HG02884 (cell line): ENCODE measurements around the gene MTMR12.
A peak's percentile ranks its signal among the peaks of the same experiment; 100 is the strongest.
"Not testable (repeated sequence)": the region's sequence is repeated elsewhere in the genome, so short reads cannot be mapped to it uniquely, and the experiment has no call there.

ENCODE experiments used
- ATAC-seq: cut with Tn5 transposase; IDR thresholded peaks from one replicate; pipeline ENCODE4 v1.9.1; 2021; ENCODE audit warnings: mild to moderate bottlenecking, moderate library complexity; ENCODE audit not compliant: unreplicated experiment

MTMR12 gene

DNA sequence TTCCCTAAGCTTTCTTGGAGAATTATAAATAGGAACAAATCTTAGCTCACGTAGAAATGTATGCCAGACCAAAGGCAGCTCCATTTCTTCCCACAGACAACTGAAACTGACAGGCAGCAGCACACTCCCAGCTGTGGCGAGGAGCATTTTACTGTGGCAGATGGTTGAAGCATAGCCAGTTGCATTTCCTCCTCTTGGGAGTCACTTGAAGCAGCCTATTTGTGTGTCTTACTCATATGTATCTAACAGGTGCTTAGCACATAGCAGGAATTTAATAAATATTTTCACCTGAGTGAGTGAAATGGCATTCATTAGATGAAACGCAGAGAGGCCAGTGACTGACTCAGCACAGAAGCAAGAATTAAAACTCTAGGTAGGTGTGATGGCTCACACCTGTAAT, 12.3 kb upstream of the MTMR12 start:
- ATAC-seq = peak; percentile 67

DNA sequence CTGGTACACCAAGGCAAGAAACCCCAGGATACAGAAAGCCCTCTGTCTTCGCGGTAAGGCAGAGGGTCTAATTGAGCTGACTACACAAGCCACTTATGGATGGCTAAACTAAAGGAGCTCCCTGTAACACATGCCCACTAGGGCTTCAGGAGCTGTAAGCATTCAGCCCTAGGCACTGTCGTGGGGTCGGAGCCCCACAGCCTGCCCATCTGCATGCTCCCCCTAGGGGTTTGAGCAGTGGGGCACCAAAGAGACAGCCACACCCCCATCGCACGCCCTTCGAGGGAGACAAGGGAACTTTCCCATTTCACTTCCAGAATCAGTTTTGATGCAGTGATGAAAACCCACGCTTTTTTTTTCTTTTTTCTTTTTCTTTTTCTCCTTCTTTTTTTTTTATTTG, 11.0 kb upstream of the MTMR12 start:
- ATAC-seq = no peak

DNA sequence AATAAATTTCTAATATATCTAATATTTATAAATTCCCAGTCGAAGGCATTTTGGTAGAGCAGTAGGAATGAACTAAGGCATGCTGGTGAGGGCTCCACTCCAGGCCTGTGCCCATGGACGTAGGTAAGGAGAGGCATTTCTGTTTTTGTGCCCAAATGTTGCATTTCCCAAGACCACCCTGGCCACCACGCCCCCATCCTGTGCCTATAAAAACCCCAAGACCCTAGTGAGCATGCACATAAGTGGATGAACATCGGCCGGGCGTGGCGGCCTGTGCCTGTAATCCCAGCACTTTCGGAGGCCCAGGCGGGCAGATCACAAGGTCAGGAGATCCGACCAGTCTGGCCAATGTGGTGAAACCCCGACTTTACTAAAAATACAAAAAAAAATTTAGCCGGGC, 10.1 kb upstream of the MTMR12 start:
- ATAC-seq = no peak

DNA sequence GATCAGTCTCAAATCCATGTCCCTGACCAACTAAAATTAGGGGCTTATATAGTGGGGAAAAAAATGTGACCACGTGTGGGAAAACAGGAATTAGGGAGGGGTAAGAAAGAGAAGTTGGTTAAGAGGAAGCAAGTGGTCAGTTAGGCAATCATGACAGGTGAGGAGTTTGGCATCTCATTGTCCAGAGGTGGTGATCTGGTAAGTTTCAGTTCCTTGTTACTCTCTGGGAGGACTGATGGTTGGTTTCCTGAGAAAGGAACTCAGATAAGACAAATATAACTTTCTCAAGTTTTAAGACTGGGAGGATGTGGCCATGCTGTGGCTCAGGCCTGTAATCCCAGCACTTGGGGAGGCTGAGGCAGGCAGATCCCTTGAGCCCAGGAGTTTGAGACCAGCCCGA, 9.0 kb upstream of the MTMR12 start:
- not testable (repeated sequence) for ATAC-seq

DNA sequence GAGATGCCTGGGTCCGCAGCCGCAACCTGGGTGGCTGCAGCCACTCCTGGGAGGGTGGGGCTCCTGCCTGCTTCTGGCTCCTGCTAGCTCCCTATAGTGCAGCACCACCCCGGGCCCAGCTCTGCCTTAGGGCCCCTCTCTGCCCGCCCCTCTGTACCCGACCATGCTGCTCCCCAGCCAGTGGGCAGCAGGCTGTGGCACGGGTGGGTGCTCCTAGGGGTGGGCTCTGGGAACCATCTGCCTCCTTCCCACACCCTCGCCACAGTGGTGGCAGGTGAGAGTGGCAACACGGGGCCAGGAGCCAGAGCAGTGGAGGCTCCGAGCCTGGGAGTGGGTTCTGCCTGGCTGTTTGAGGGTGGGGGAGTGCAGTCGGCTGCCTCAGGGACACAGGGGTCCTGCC, 7.8 kb upstream of the MTMR12 start:
- no peak for ATAC-seq

DNA sequence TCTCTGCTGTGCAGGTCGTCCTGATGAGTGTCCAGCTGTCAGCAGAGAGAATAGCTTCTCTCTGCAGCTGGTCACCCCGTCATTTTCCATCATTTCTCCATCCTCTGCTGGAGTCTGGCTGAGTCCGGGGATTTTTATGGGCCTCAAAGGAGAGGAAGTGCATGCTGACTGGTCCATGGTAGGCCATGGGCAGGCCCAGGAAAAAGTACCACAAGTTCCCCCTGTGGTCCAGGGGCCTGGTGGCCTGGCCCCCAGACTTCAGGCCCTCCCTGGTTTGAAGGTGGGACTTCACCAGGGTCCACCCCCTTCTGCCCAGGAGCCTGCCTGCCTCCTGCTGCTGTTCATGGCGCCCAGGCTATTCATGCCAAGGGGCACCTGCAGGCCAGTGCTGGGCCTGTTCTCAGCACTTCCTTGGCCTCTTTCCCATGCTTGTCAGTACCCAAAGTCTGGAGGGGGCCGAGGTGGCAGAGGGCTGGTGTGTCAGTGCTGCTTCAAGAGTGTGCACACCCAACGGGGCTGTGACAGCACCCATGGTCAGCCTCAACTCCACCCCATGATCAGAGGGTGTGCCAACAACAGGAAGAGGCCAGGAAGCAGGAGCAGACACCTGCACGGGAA, 7.3 kb upstream of the MTMR12 start:
- no peak for ATAC-seq

DNA sequence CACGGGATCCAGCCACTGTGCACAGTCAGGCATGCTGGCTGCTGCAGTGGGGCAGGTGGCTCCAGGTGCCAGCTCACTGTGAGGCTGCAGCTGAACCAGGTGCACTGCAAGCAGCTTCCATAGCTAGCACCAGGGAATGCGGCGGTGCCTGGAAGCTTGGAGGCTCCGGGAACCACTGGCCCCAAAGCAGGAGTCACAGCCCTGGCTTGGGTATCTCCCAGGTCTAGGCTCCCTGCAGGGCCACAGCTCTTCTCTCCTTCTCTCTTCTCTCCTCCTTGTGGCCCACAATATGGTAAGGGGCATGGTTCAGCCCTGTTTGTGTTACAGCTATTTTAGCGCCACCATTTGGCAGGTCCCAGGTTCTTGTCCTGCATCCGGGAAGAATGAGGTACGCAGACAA, 6.7 kb upstream of the MTMR12 start:
- ATAC-seq = no peak

DNA sequence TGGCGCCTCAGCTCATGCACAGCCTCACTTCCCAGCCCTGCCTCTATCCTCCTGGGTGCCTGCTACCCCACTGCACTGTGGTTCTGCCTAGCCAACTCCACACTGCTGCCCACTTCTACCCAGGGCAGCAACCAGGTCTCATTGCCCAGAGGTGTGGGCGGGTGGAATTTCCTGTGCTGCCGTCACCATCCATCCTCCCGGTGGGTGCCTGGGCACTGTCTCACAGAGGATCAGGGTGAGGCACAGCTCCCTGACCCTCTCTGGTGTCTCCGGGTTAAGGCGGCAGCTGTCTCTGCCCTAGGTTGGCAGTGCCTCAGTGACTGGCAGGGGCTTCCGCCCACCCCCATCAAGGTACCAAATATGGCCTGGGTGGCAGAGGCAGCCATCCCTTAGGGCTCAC, 4.3 kb upstream of the MTMR12 start:
- no peak for ATAC-seq

DNA sequence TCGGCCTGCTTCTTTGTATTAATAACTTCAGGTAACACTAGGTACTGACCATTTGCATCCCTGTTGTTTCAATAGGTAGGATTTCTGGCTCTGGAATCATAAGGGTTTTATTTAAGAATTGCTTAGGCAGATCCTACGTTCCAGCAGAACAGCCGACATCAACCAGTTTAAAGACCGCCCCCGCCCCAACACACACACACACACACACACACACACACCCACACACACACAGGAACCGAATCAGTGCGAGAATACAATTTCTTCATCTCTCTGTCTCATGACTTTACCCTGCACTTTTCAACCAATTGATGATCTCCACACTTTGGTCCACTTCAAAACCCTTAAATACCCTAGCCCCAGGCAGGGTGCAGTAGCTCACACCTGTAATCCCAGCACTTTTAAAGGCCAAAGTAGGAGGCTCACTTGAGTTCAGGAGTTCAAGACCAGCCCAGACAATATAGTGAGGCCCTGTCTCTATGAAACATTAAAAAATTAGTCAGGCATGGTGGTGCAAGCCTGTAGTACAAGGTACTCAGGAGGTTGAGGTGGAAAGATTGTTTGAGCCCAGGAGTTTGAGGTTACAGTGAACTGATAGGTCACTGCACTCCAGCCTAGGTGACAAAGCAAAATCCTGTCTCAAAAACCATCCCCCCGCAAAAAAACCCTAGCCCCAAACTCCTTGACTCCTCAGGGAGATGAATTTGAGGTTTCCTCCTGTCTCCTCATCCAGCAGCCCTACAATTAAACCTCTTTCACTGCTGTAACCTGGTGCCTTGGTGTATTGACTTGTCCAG, 2.7 kb upstream of the MTMR12 start:
- no peak for ATAC-seq

DNA sequence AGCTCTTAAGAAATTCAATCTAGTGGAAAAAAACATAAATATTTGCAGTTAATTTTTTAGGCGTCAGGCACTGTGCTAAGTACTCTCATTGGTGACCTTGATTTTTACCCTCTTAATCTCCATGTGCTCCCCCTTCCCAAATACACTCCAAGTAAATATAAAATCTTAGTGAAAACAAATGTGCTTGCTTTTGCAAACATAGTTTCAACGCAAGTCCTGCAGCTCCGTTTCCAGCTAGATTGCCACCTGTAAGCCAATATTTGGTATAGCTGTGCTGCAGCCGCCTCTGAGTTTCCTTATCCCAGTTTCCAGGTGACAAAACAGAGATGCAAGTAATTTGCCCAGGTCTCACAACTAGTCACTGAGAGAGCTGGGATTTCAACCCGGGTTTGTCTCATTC, 1.9 kb upstream of the MTMR12 start:
- ATAC-seq = no peak

DNA sequence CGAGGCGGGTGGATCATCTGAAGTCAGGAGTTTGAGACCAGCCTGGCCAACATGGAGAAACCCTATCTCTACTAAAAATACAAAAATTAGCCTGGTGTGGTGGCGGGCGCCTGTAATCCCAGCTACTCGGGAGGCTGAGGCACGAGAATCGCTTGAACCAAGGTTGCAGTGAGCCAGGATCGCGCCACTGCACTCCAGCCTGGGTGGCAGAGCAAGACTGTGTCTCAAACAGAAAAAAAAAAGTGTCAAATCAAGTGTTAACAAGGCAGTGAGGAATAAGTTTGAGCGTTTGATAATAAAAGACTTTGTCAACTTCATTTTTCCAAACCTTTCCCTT, 1.4 kb upstream of the MTMR12 start:
- ATAC-seq = not testable (repeated sequence)

DNA sequence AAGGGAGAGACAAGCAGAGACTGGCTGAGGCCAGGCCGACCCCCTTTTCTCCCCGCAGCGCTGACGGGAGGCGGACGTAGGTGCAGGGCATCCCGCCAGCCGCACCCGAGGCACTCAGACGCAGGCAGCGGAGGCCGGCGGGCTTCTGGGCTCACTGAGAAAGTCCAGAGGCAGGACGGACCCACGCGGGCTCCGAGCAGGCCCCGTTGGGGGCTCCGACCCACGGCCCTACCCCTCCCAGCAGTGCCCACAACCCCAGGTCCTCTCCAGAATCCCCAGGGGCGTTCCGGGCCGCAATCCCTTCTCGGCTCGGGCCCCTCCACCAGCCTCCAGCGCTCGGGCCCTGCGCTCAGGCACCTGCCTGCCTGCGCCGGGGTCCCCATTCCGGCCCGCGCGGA, 543 bp downstream of the MTMR12 start:
- peak; percentile 24 for ATAC-seq

DNA sequence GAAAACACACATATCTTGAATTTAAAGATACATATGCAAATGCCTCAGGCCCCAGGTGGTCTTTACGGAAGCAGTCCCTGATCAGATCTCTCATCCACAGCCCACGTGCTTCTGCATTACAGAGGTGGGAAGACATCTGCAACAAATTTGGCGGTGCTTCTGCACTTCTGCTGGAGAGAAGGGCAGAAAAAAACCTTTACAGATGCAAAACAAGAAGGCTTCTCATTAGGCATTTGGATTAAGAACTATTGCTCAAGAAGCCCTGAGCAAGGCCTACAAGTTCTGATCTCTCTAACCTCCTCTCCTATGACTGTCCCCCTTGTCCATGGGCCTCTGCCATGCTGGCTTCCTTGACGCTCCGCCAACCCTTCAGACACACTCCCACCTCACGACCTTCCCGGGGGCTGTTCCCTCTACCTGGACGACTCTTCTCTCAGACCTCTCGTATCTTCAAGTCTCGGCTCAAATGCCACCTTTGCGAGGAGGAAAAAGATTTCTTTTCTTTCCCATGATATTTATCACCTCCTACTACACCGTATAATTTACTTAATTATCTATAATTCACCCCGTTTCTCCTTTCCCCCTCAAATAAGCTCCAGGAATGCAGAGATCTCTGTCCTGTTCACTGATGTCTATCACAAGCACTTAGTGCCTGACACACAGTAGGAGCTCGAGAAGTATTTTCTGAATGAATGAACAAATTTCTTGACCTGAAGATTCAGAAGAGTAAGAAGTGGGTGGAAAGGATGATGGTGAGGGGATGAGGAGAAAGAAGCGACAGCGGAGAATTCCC, 1.1 kb downstream of the MTMR12 start:
- ATAC-seq = no peak

DNA sequence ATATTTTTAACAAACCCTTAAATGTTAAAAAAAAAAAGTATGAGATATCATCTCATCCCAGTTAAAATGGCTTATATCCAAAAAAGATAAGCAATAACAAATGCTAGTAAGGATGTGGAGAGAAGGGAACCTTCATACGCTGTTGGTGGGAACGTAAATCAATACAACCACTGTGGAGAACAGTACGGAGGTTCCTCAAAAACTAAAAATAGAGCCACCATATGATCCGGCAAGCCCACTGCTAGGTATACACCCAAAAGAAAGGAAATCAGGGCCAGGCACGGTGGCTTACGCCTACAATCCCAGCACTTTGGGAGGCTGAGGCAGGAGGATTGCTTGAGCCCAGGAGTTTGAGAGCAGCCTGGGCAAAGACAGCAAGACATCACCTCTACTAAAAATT, 3.0 kb downstream of the MTMR12 start:
- no peak for ATAC-seq

DNA sequence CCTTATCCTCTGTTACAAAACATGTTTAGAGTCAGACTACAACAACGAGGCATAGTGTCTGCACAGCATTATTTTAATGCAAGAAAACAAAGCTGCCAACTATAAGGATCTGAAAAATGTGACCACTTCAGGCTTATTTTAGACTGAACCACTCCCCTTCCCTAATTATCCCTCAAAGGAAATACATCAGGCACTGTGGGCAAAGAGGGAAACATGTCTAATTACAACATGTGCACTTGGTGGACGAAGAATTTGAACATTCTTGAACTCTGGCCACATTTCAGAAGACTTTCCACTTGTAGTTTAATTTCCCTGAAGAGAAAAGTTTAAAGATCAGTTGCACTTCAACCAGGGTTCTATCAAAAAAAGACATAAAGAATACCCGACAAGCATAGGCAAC, 3.8 kb downstream of the MTMR12 start:
- ATAC-seq = no peak

DNA sequence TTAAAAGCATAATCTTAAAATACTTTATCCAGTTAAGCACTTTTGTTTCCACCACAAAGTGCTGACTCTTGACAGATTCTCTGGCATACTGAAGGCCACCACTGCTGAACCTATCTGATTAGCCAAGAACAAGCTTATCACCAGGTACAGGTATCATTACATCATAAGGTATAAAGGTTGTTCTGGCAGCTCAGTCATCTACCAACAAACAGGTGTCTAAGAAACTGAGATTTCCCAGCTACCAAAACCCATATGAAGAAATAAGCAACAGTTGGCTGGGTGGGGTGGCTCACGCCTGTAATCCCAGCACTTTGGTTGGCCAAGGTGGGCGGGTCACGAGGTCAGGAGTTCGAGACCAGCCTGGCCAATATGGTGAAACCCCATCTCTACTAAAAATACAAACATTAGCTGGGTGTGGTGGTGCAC, 5.0 kb downstream of the MTMR12 start:
- ATAC-seq = no peak

DNA sequence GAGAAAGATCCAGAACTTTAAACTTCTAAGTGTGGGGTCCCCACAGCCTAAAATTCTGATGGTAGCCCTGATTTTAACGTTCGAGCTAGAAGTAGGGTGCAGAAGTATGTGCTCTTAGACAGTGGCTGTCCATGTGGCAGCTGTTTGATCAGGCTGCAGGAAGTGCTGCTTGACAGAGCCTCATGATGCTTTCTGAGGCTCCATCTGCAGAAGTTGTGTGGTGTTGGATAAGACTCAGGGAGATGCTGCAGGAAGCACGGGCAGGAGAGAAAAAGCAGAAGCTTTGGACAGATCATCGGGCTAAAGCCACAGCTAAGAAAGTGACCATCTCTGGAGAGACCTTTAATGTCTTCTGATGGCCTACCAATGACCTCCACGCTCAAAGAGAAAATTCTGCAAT, 8.1 kb downstream of the MTMR12 start:
- no peak for ATAC-seq

DNA sequence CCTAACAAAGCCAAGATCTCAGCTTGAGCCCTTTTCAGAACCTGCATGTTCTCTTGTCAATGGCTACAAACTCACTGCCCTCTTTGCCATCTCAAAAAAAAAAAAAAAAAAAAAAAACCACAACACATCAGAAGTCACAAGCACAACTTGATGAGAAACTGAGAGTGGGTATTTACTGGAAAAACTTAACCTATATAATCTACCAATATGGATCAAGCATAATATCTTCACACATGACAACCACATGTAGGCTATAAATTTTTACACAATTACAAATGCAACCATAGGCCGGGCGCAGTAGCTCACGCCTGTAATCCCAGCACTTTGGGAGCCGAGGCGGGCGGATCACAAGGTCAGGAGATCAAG, 9.0 kb downstream of the MTMR12 start:
- no peak for ATAC-seq

DNA sequence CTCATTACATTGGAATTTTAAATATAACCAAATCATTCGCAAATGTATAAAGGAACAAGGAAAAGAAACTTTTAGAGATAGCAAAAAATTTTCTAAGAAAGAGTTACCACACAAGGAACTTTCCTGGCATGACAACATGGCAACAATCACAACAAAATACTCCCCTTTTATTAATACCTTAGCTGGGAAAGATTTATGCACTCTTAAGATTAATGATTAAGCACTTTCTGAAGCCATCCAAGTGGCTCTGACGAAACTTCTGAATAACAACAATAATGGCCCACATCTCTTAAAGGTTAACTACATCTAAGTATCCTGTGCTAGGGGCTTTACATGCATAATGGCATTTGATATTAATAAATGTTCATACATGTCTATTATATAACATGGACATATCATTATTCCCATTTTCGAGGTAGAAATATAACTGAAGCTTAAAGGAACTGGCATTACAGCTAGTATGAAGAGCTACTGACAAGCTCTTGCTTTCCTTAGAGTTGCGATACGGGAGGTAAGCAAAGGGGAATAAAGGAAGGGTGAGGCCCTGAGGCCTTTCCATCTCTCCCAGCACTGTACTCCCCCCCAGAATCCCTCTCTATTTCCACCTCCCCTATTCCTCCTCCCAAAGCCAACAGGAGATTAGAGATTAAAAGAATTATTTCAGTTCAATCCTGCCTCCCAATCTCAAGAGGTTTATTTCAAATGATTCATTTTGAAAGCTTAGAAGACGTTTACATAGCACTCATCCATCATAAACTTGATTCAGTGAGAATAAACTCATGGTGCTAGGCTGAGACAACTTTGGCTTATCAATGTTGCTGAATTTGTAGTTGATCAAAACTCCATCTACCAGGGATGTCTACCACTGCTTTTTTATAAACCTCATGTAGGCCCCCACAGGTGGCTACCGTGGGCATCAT, 9.6 kb downstream of the MTMR12 start:
- ATAC-seq = no peak

DNA sequence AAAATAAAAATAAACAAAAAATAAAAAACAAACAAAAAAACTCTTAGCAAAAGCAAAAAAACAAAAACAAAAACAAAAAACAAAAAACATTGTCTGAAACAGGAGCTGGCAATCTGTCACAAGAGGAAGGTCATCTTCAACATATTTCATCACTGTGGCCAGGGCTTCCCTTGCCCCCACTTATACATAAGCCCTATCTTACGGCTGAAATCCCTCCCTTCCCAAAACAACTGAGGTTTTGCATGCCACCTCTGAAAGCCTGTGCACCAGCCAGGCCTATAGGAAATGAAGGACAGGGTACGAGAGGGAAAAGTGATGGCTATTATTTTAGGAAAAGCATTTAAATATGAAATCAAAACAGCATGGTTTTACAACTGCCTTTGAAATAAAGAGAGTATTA, 10.8 kb downstream of the MTMR12 start:
- ATAC-seq = no peak

DNA sequence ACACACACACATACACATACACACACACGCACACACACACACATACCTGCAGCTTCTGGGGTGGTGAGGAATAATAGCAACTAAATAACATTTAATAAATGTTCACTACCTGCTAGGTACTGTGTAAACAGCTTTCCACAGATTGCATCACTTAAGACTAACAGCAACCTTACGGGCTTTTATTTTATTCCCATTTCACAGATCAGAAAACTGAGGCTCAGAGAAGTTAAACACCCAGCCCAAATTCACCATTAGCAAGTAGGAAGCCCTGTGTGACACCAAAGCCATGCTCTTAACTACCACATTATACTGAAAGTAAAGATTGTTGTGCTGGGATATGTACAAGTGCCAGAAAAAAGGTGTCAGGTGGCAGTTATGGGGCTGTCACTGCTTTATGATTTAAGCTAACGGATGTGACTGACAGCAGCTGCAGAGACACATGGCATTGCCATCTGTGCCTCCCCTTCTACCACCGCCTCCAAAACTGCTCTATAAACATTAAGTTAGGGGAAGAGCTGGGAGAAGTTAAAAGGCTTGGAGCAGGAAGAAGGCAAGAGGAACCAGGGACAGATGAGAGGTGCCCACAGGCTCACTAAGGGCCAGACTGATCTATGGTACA, 13.6 kb downstream of the MTMR12 start:
- ATAC-seq = no peak
